NCI-H187 (cell line): Measurements from ENCODE around the gene GSC2.

Experiments used
- DNase-seq, 2 experiments: peaks; one replicate each; lab custom pipeline; 2025; lab: John Stamatoyannopoulos, UW

GSC2 gene

GRCh38 chr22:19119949-19120348 is 30.1 kb downstream of the GSC2 start:
- DNase-seq = no peak

GRCh38 chr22:19118329-19118880 is 31.7 kb downstream of the GSC2 start:
- no peak for DNase-seq

GRCh38 chr22:19117111-19117512 is 33.0 kb downstream of the GSC2 start:
- peak in 1 of 2 experiments; percentile 74 for DNase-seq

GRCh38 chr22:19115628-19116027 is 34.5 kb downstream of the GSC2 start:
- DNase-seq = no peak

- no peak for DNase-seq
Observed at GRCh38 chr22:19114984-19115552, 35.0 kb downstream of the GSC2 start.

- no peak for DNase-seq
Observed at GRCh38 chr22:19113429-19113828, 36.7 kb downstream of the GSC2 start.

GRCh38 chr22:19111584-19111983 is 38.5 kb downstream of the GSC2 start:
- no peak for DNase-seq

GRCh38 chr22:19111140-19111539 is 39.0 kb downstream of the GSC2 start:
- no peak for DNase-seq

GRCh38 chr22:19110646-19111045 is 39.4 kb downstream of the GSC2 start:
- DNase-seq = no peak

GRCh38 chr22:19110064-19110458 is 40.0 kb downstream of the GSC2 start:
- DNase-seq = no peak

GRCh38 chr22:19109198-19110063 is 40.7 kb downstream of the GSC2 start:
- no peak for DNase-seq

- no peak for DNase-seq
Observed at GRCh38 chr22:19108807-19109197, 41.3 kb downstream of the GSC2 start.

- no peak for DNase-seq
Observed at GRCh38 chr22:19107730-19108074, 42.4 kb downstream of the GSC2 start.

GRCh38 chr22:19106886-19107729 is 43.0 kb downstream of the GSC2 start:
- DNase-seq = no peak

GRCh38 chr22:19105867-19106802 is 44.0 kb downstream of the GSC2 start:
- no peak for DNase-seq

GRCh38 chr22:19105456-19105855 is 44.6 kb downstream of the GSC2 start:
- no peak for DNase-seq

GRCh38 chr22:19103880-19104821 is 45.9 kb downstream of the GSC2 start:
- DNase-seq = no peak

GRCh38 chr22:19098157-19098556 is 51.9 kb downstream of the GSC2 start:
- no peak for DNase-seq

- DNase-seq = no peak
Observed at GRCh38 chr22:19097518-19097917, 52.6 kb downstream of the GSC2 start.
